Kidney epithelial cell (primary cell): ENCODE measurements around the gene NF1. TPM values are rescaled to one million over a fixed set of nuclear protein-coding genes. Genes with fewer than 3 reads are reported as not detected.

Source experiments
- DNase-seq: peaks from one replicate; pipeline ENCODE4 v3.0.0-alpha.2; 2010; ENCODE audit warnings: low read depth
- H3K27me3 ChIP-seq: 2 replicates; pipeline ENCODE4 v1.6.0; 2011; ENCODE audit warnings: low read length; ENCODE audit not compliant: control insufficient read depth, insufficient read depth
- H3K36me3 ChIP-seq: 2 replicates; pipeline ENCODE4 v1.5.1; 2011; ENCODE audit warnings: low read length; ENCODE audit not compliant: control insufficient read depth, insufficient read depth
- H3K4me3 ChIP-seq: 2 replicates; pipeline ENCODE4 v1.5.1; 2011; ENCODE audit warnings: low read depth, mild to moderate bottlenecking, control low read depth, low read length
- total RNA-seq: library from RNA; depleted of rRNA; stranded (reverse); fragments of >200 nt; gene quantifications from 2 replicates; pipeline ENCODE4 v1.2.3, GENCODE V29; 2015
- TF ChIP-seq, protein P1 (sequence below): IDR thresholded peaks from 2 replicates; pipeline ENCODE4 v1.5.1; 2011; ENCODE audit warnings: mild to moderate bottlenecking, moderate library complexity, low read length, control low read depth, inconsistent platforms; ENCODE audit not compliant: insufficient read depth, poor library complexity, severe bottlenecking

Gene NF1
- total RNA-seq, 1 donor from 2014 or later = 49.6 TPM

- Histone ChIP-seq H3K36me3 (no peaks in the 10 kb centered on the region), H3K27me3 (no peaks in the 10 kb centered on the region), H3K4me3 (no peak overlapping the region)
- no peak for DNase-seq
- TF ChIP-seq, protein P1, sequence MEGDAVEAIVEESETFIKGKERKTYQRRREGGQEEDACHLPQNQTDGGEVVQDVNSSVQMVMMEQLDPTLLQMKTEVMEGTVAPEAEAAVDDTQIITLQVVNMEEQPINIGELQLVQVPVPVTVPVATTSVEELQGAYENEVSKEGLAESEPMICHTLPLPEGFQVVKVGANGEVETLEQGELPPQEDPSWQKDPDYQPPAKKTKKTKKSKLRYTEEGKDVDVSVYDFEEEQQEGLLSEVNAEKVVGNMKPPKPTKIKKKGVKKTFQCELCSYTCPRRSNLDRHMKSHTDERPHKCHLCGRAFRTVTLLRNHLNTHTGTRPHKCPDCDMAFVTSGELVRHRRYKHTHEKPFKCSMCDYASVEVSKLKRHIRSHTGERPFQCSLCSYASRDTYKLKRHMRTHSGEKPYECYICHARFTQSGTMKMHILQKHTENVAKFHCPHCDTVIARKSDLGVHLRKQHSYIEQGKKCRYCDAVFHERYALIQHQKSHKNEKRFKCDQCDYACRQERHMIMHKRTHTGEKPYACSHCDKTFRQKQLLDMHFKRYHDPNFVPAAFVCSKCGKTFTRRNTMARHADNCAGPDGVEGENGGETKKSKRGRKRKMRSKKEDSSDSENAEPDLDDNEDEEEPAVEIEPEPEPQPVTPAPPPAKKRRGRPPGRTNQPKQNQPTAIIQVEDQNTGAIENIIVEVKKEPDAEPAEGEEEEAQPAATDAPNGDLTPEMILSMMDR = no peak
Measured at GRCh38 chr17:31294231-31294630, 199.5 kb downstream of the NF1 start.

DNA sequence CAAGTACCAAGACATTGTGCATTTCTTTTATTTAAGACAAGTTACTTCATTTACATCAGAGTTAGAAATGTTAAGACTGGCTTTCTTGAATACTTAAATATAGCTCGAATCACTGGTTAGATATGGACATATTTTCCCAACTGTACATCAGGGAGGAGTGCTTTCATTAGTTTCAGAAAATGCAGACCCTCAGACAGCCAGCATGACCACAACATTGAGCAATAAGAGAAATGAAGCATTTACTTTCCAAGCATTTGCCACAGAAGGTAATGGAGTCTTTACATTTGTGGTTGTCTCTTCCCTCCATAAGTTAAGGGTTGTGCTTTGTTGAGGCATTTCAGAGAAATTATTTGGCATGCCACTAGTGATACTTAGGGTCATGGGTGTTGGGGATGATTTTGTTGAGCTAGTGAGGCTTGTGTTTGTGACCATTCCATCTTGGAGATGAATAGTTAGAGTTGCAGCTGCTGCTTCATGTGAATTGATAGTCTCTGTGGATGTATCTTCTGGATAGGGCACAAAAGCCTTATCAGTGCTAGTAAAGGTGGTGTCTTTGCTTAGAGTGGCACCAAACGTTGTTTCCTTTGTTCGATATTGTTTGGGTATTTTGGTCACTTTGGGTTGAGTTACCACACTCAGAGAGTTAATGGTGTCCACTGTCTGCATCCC, 200.2 kb downstream of the NF1 start:
- Histone ChIP-seq H3K36me3 (no peaks in the 10 kb centered on the region), H3K4me3 (no peak overlapping the region), H3K27me3 (no peaks in the 10 kb centered on the region)
- TF ChIP-seq, protein P1 = no peak
- no peak for DNase-seq

GRCh38 chr17:31295489-31295871, 200.7 kb downstream of the NF1 start:
- TF ChIP-seq, protein P1 = no peak

GRCh38 chr17:31296142-31296541, 201.4 kb downstream of the NF1 start:
- no peak overlapping the region for H3K4me3 ChIP-seq
- TF ChIP-seq, protein P1 = no peak
- no peak for DNase-seq

More at GRCh38 chr17:31295489-31295871, 200.7 kb downstream of the NF1 start:
- H3K36me3 ChIP-seq = no peaks in the 10 kb centered on the region
- H3K27me3 ChIP-seq = no peaks in the 10 kb centered on the region
- no peak overlapping the region for H3K4me3 ChIP-seq
- DNase-seq = no peak

GRCh38 chr17:31297090-31297489, 202.3 kb downstream of the NF1 start, which contains the start of gene OMG:
OMG (minus strand) TSS chr17:31297239; CDS start chr17:31296331, 908 bp downstream.
- Histone ChIP-seq H3K4me3 (no peak within 1 kb of the TSS), H3K27me3 (no peaks in the 10 kb centered on the region), H3K36me3 (no peaks in the 10 kb centered on the region)
- no peak for DNase-seq
- TF ChIP-seq, protein P1 = no peak

More at GRCh38 chr17:31296142-31296541, 201.4 kb downstream of the NF1 start:
- no peaks in the 10 kb centered on the region for H3K27me3 ChIP-seq
- no peaks in the 10 kb centered on the region for H3K36me3 ChIP-seq

- TF ChIP-seq, protein P1 = no peak
- no peak for DNase-seq
Measured at GRCh38 chr17:31299624-31300023, 204.8 kb downstream of the NF1 start.

More at GRCh38 chr17:31299624-31300023, 204.8 kb downstream of the NF1 start:
- Histone ChIP-seq H3K4me3 (no peak overlapping the region), H3K27me3 (no peaks in the 10 kb centered on the region), H3K36me3 (no peaks in the 10 kb centered on the region)
